A549 (cell line): ENCODE measurements around the gene CA9. TPM values are rescaled to one million over a fixed set of nuclear protein-coding genes. Genes with fewer than 3 reads are reported as not detected.

Experiments used
- ATAC-seq, 2 experiments: fragments of 200-7000 bp in 1 of 2; fragments of >200 bp in 1 of 2; cut with Nextera tagmentation in 1 of 2; cut with Tn5 transposase in 1 of 2; 3 replicates each; pipeline versions ENCODE4 v1.8.0 to v1.9.1; 2018 to 2020; ENCODE audit warnings: mild to moderate bottlenecking in 1 of 2, moderate library complexity in 1 of 2
- CTCF ChIA-PET: fragments of 300-600 bp; sonication (Branson Sonifier 250); formaldehyde crosslinking; extraction: SDS; loops from one replicate; lab custom pipeline; 2021; ENCODE audit warnings: antibody characterized with exemption, inconsistent platforms; lab: Yijun Ruan, JAX
- POLR2A ChIA-PET: fragments of 350-600 bp; formaldehyde crosslinking; extraction: SDS; loops from one replicate; lab custom pipeline; 2021; ENCODE audit warnings: antibody characterized with exemption, inconsistent platforms; lab: Yijun Ruan, JAX
- DNase-seq, 2 experiments: peaks; one replicate each; pipeline versions ENCODE4 v3.0.0 to v3.0.0-alpha.2; 2011 to 2016; ENCODE audit warnings: low read depth in 1 of 2, low spot score in 1 of 2
- FAIRE-seq: peaks from 2 replicates; lab custom pipeline; 2011; peaks lifted over from hg19 to GRCh38; lab: Jason Lieb, UNC
- H3K27ac ChIP-seq, 2 experiments: fragments of >200 bp; sonication (Bioruptor Twin); formaldehyde crosslinking; 3 replicates each; pipeline ENCODE4 v1.5.1; 2016 to 2017
- H3K4me1 ChIP-seq: fragments of >200 bp; sonication (Bioruptor Twin); formaldehyde crosslinking; 3 replicates; pipeline ENCODE4 v1.6.1; 2016
- H3K4me2 ChIP-seq: fragments of >200 bp; sonication (Bioruptor Twin); formaldehyde crosslinking; 3 replicates; pipeline ENCODE4 v1.6.1; 2016
- H3K4me3 ChIP-seq: fragments of >200 bp; sonication (Bioruptor Twin); formaldehyde crosslinking; 3 replicates; pipeline ENCODE4 v1.5.1; 2016
- H3K9me3 ChIP-seq: fragments of >200 bp; sonication (Bioruptor Twin); formaldehyde crosslinking; 3 replicates; pipeline ENCODE4 v1.6.1; 2016
- CEBPB ChIP-seq, 2 experiments: fragments of >200 bp in 1 of 2; sonication (Bioruptor Twin) in 1 of 2; formaldehyde crosslinking in 1 of 2; IDR thresholded peaks; 2 replicates each; pipeline ENCODE4 v1.6.1; 2012 to 2016
- CHD4 ChIP-seq: fragments of 200-600 bp; sonication (generic); IDR thresholded peaks from 2 replicates; pipeline ENCODE4 v1.6.1; 2016; ENCODE audit warnings: antibody characterized with exemption, mild to moderate bottlenecking, borderline replicate concordance
- CTCF ChIP-seq: fragments of >200 bp; sonication (Bioruptor Twin); formaldehyde crosslinking; IDR thresholded peaks from 3 replicates; pipeline ENCODE4 v1.5.1; 2016
- E2F6 ChIP-seq: IDR thresholded peaks from 2 replicates; pipeline ENCODE4 v1.6.1; 2012; ENCODE audit warnings: low read depth, borderline replicate concordance
- EHF ChIP-seq: fragments of 250-450 bp; sonication (Bioruptor Pico); IDR thresholded peaks from 2 replicates; pipeline ENCODE4 v1.5.0; 2020; ENCODE audit warnings: mild to moderate bottlenecking
- EP300 ChIP-seq, 2 experiments: fragments of >200 bp; sonication (Bioruptor Twin); formaldehyde crosslinking; IDR thresholded peaks; 2 replicates in 1 of 2; 3 replicates in 1 of 2; pipeline ENCODE4 v1.6.1; 2016 to 2017
- ESRRA ChIP-seq: fragments of 150-350 bp; IDR thresholded peaks from 2 replicates; pipeline ENCODE4 v1.6.1; 2014; ENCODE audit warnings: mild to moderate bottlenecking, low read length, borderline replicate concordance
- JUN ChIP-seq, 2 experiments: fragments of >200 bp; sonication (Bioruptor Twin); formaldehyde crosslinking; IDR thresholded peaks; 2 replicates in 1 of 2; 3 replicates in 1 of 2; pipeline ENCODE4 v1.6.1; 2016 to 2017
- KDM5A ChIP-seq: fragments of 200-600 bp; sonication (generic); IDR thresholded peaks from 2 replicates; pipeline ENCODE4 v1.6.1; 2016; ENCODE audit warnings: antibody characterized with exemption, mild to moderate bottlenecking
- MAFK ChIP-seq: fragments of 450-650 bp; IDR thresholded peaks from 2 replicates; pipeline ENCODE4 v1.6.1; 2014; ENCODE audit not compliant: partially characterized antibody
- NFE2L2 ChIP-seq: fragments of 150-350 bp; conservative IDR thresholded peaks from 2 replicates; pipeline ENCODE4 v1.6.1; 2014; ENCODE audit warnings: low read length
- POLR2A ChIP-seq: IDR thresholded peaks from 2 replicates; pipeline ENCODE4 v1.6.1; 2012; ENCODE audit warnings: mild to moderate bottlenecking, low read length
- RAD21 ChIP-seq, 2 experiments: fragments of >200 bp in 1 of 2; sonication (Bioruptor Twin) in 1 of 2; formaldehyde crosslinking in 1 of 2; IDR thresholded peaks in 1 of 2; conservative IDR thresholded peaks in 1 of 2; 2 replicates in 1 of 2; 3 replicates in 1 of 2; pipeline ENCODE4 v1.6.1; 2012 to 2018; ENCODE audit warnings: inconsistent platforms in 1 of 2
- TFCP2L1 ChIP-seq: fragments of 250-450 bp; sonication (Bioruptor Pico); IDR thresholded peaks from 2 replicates; pipeline ENCODE4 v1.5.0; 2021; ENCODE audit warnings: mild to moderate bottlenecking
- WGBS: methylation state at CpG from one replicate; pipeline ENCODE4 v1.1.6; 2017; ENCODE audit errors: missing lambda C conversion rate; 5-methylcytosine and 5-hydroxymethylcytosine counted together
- polyA plus RNA-seq, 4 experiments: library from polyadenylated mRNA; depleted of rRNA in 3 of 4; stranded (reverse); fragments of >200 nt; fragmentation: RNase III in 1 of 4; extraction: RNeasy Plus Mini Kit Qiagen cat#74134 plus additional on column Dnase treatment in 1 of 4; gene quantifications; 2 replicates in 3 of 4; 3 replicates in 1 of 4; pipeline ENCODE4 v1.2.3, GENCODE V29; 2011 to 2017

Gene CA9
- polyA plus RNA-seq, 2 of the 4 experiments (the other 2 are of a cell fraction) = 4.5 to 16.3 TPM

DNA sequence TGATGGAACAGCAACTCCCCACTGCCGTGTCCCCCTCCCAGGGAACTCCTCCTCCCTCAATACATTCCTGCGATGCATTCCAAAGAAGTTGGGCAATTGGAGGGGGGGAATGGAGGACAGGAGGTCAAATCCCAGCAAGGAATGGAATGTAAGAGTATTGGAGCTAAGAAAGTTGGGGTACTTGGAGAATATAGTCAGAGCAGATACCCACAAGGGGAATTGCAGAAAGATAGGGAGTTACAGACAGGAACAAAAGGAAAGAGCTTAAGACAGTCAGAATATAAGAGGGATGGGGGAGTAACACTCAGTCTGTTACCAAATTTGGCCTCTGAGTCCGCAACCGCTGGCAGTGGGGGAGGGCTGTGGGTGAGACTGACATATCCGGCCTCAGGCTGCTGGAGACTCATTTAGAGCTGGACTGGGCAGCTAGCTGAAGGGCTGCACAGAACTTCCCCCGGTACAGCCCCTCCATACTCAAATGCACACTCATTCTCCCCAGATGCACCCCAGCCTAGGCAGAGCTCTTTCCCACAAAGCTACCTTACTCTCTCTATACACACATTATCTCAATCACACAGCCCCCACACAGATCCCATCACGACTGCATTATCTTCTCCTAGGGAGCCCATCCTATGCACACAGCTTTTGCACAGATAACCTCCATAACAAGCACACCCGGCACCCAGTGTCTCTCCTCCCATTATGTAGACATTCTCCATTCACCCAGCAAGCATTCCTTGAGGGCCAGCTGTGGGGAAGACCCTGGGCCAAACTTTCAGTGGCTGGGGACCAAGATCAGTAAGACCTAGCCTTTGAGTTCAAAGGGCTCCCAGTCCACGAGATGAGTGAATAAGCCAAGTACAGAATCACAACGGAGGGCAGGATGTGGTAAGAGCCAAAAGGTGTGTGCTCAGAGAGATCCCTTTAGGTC, 54.6 kb downstream of the CA9 start:
- no peak for FAIRE-seq
- CTCF ChIA-PET = interaction anchor here (0.9 to 31.4 kb wide), 14 partner anchors 15 to 645 kb away, joined by 3 to 758 read pairs (median 6); partner anchors contain the start of genes ARHGEF39, CA9, CCDC107 and GBA2

DNA sequence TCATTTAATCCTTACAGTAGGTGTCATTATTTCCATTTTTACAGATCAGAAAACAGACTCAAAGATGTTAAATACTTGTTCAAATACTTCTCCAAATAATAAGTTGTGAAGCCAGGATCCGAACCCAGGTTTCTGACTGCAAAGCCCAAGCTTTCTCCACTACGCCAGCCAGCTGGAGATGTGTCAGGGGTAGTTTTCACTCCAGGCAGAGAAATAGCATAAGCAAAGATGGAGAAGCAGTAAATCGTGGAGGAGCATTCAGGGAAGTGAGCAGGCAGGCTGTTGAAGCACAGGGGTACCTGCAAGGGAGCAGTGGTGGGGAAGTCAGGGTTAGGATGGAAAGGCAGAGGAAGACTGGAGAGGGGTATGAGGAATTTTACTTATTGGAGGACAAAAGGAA, 55.4 kb downstream of the CA9 start:
- H3K4me3 ChIP-seq = peak overlapping the region; percentile 33
- ChIA-PET POLR2A (no interaction called here), CTCF (interaction anchor here (0.9 to 31.4 kb wide), 12 partner anchors 7 to 125 kb away, joined by 3 to 758 read pairs (median 16); partner anchors contain the start of genes ARHGEF39, CA9, CCDC107 and GBA2)
- H3K9me3 ChIP-seq = no peaks in the 10 kb centered on the region
- peaks cover 51% of the 10 kb centered on the region for H3K4me1 ChIP-seq
- FAIRE-seq = no peak
- H3K4me2 ChIP-seq = peak overlapping the region; percentile 74
- 61% methylated on average over 3 of the region's 3 CpGs for WGBS
- TF ChIP-seq NFE2L2 = no peak
- TF ChIP-seq POLR2A = no peak
- no peak for TF ChIP-seq MAFK
- TF ChIP-seq CTCF = no peak
- TF ChIP-seq ESRRA = no peak
- no peak for TF ChIP-seq CHD4
- TF ChIP-seq TFCP2L1 (CRISPR knock-in tag) = no peak
- TF ChIP-seq, all 56 proteins: peak for 0
- peak overlapping the region; percentile 74 to 95 for H3K27ac ChIP-seq
- ATAC-seq = no peak
- DNase-seq = no peak

More for the DNA sequence above, 54.6 kb downstream of the CA9 start:
- no peak for ATAC-seq
- Histone ChIP-seq H3K9me3 (no peaks in the 10 kb centered on the region), H3K4me2 (peak overlapping the region; percentile 74), H3K27ac (peak overlapping the region; percentile 74 to 95), H3K4me1 (peaks cover 44% of the 10 kb centered on the region), H3K4me3 (peak overlapping the region; percentile 33)
- 34% methylated on average over 10 of the region's 10 CpGs for WGBS
- peak in 1 of 2 experiments; percentile 60 for DNase-seq
- no peak for TF ChIP-seq EHF
- TF ChIP-seq CEBPB (IDR thresholded peaks at IDR 0.05) = peak in 1 of 2 experiments; percentile 87; a peak in 3 of 4 replicates
- TF ChIP-seq JUN (IDR thresholded peaks at IDR 0.05) = peak in 1 of 2 experiments; percentile 32; a peak in 1 of 5 replicates
- TF ChIP-seq E2F6 = no peak
- POLR2A ChIA-PET = interaction anchor here (0.7 to 2.3 kb wide), 7 partner anchors 14 to 632 kb away, joined by 3 to 7 read pairs (median 3); partner anchors contain the start of genes CCDC107, GBA2, PIGO and RGP1

- 27% methylated on average over 6 of the region's 6 CpGs for WGBS
- Histone ChIP-seq H3K9me3 (no peaks in the 10 kb centered on the region), H3K4me1 (peaks cover 54% of the 10 kb centered on the region), H3K4me3 (peak overlapping the region; percentile 87)
- ATAC-seq (peak; percentile 21 to 40; a peak in 3 of 6 replicates), FAIRE-seq (no peak), DNase-seq (peak; percentile 66 to 94)
- ChIA-PET CTCF (interaction anchor here (0.9 to 31.4 kb wide), 18 partner anchors 8 to 613 kb away, joined by 3 to 758 read pairs (median 4); partner anchors contain the start of genes ARHGEF39, CCDC107, GBA2 and MSMP), POLR2A (interaction anchor here (0.9 to 3.6 kb wide), 4 partner anchors 18 to 72 kb away, joined by 3 to 41 read pairs (median 28); partner anchors contain the start of genes ARHGEF39, CCDC107, GBA2 and RGP1)
- no peak for TF ChIP-seq KDM5A
- TF ChIP-seq CTCF = peak; percentile 48
- TF ChIP-seq RAD21 (conservative IDR thresholded peaks at IDR 0.05 in 1 of 2, IDR thresholded peaks at IDR 0.05 in 1 of 2) = peak; percentile 15 to 21; a peak in 1 of 5 replicates
- TF ChIP-seq EP300 (IDR thresholded peaks at IDR 0.05) = no peak
- TF ChIP-seq, all 56 proteins: peak for 2
- peak overlapping the region; percentile 74 for H3K4me2 ChIP-seq
- H3K27ac ChIP-seq = peak overlapping the region; percentile 74 to 95; a peak in 5 of 6 replicates
These were observed 56.2 kb downstream of the CA9 start for GRCh38 chr9:35729700-35730485.
